ENCODE results near the gene FGF12. TPM values are rescaled to one million over a fixed set of nuclear protein-coding genes. Genes with fewer than 3 reads are reported as not detected.

Gene FGF12
- total and polyA plus RNA-seq, 2 of the 13 experiments (the other 11 are each of a cell fraction or from before 2014, with no cell fraction given), result 0.07 TPM; not detected in 1

DNA sequence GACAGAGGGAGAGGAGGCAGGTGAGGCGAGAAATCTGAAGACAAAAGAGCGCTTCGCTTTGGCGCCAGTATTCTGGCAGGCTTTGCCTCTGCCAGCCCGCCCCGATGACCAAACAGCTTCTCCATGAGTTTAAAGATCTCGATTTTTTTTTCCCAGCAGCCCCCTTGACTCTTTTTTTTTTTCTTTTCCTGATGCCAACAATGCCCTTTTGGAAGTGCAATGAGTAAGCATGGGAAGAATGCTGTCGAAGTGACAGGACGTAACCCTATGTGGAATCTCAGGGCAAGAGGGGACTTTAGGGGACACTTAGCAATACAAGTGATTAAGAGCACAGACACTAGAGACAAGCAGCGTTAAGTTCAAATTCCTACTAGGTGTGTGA lies 211.7 kb downstream of the FGF12 start (continued):
- TF ChIP-seq RAD21 (CRISPR knock-in tag; IDR thresholded peaks at IDR 0.05) (no peak), HHEX (CRISPR knock-in tag; IDR thresholded peaks at IDR 0.05) (no peak)

DNA sequence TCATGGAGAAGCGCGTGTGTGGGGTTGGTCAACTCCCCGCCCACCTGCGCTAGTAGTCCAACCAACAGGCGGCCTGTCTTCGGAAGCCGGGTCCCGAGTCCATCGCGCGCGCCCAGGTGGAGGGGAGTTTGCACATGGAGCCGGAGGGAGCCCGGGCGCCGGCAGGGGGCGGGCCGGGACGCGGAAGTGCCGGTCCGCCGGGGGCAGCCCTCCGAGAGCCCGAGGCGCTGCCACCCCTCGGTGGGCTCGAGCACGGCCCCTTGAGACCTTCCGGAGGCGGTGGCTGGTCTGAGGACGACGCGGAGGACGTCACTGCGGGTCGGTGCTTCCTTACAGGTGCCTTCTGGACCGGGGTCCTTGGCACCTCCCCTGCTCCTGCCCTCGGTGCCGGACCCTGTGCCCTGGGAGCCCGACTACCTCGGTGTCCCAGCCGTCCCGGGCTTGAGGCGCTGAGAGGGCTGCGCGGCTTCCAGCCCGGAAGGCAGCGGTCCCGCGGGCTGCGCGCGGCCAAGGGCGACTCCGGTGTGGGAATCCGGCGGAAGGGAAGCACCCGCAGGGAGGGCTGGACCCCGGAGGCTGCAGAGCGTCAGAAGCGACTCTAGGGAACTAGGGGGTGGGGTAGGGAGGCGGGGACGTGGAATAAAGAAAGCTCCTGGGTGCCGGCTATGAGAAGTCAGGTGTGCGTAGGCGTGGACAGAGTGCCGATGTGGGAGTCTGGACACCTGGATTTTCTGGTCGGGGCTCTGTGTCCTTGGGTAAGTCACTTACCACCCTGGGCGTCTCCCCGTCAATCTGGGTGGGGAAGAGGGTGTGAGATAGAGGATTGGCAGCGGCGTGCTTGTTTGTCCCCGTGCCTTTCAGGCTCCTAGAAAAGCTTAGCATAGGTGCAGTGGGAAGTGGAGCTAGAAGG lies 212.3 kb downstream of the FGF12 start:
- WGBS (ENCODE audit: low lambda C conversion rate), result 63% methylated on average over 44 of the region's 74 CpGs
- ATAC-seq, result no peak
- Histone ChIP-seq H3K9ac (ENCODE audit: insufficient read depth, low read depth, low read length) (no peak overlapping the region), H4K20me1 (ENCODE audit: insufficient read depth, low read length) (no peaks in the 10 kb centered on the region), H3K27me3 (ENCODE audit: control insufficient read depth in 1 of 2, insufficient read depth in 2 of 2, low read length in 2 of 2) (no peaks in the 10 kb centered on the region), H3K27ac (ENCODE audit: extremely low read length, insufficient read depth, low read length) (no peak overlapping the region), H2AFZ (ENCODE audit: low read length) (no peak overlapping the region), H3K9me3 (ENCODE audit: low read length) (no peaks in the 10 kb centered on the region), H3K79me2 (ENCODE audit: insufficient read depth, low read length) (no peaks in the 10 kb centered on the region), H3K4me1 (ENCODE audit: insufficient read depth, low read length) (no peaks in the 10 kb centered on the region), H3K36me3 (replicated peaks in 1 of 2; ENCODE audit: control insufficient read depth in 1 of 2, insufficient read depth in 2 of 2, low read length in 2 of 2) (no peaks in the 10 kb centered on the region), H3K4me3 (replicated peaks in 1 of 3; ENCODE audit: insufficient read depth in 1 of 3, low read depth in 2 of 3, low read length in 3 of 3) (no peak overlapping the region), H3K4me2 (ENCODE audit: low read depth, low read length) (no peak overlapping the region)
- DNase-seq (ENCODE audit: low spot score), result no peak
- in situ Hi-C loops (cut with HindIII; ENCODE audit: extremely low pct_ligation_motif_present, low pct_unique_long_range_greater_than_20kb), result no loop called here
- POLR2A ChIA-PET, result no interaction called here
- intact Hi-C loops (cut with micrococcal nuclease; ENCODE audit: unreplicated experiment), result no loop called here
- CTCF ChIA-PET (ENCODE audit: low intra/inter-chr PET ratio, low total read pairs), result no interaction called here
- no TSS peak for BruUV-seq (replicated peaks)
- no peak for FAIRE-seq
- TF ChIP-seq HES4 (CRISPR knock-in tag; IDR thresholded peaks at IDR 0.05; ENCODE audit: borderline replicate concordance), result no peak
- no peak for TF ChIP-seq HDAC2 (CRISPR knock-in tag; IDR thresholded peaks at IDR 0.05)
- no peak for TF ChIP-seq ZNF431 (CRISPR knock-in tag; IDR thresholded peaks at IDR 0.05; ENCODE audit: borderline replicate concordance, low read depth)
- no peak for TF ChIP-seq YEATS2 (CRISPR knock-in tag; IDR thresholded peaks at IDR 0.05; ENCODE audit: borderline replicate concordance)
- TF ChIP-seq SKI (IDR thresholded peaks at IDR 0.05; ENCODE audit: partially characterized antibody), result no peak
- TF ChIP-seq, protein P1, sequence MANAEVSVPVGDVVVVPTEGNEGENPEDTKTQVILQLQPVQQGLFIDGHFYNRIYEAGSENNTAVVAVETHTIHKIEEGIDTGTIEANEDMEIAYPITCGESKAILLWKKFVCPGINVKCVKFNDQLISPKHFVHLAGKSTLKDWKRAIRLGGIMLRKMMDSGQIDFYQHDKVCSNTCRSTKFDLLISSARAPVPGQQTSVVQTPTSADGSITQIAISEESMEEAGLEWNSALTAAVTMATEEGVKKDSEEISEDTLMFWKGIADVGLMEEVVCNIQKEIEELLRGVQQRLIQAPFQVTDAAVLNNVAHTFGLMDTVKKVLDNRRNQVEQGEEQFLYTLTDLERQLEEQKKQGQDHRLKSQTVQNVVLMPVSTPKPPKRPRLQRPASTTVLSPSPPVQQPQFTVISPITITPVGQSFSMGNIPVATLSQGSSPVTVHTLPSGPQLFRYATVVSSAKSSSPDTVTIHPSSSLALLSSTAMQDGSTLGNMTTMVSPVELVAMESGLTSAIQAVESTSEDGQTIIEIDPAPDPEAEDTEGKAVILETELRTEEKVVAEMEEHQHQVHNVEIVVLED (CRISPR knock-in tag; IDR thresholded peaks at IDR 0.05; ENCODE audit: borderline replicate concordance), result no peak
- no peak for TF ChIP-seq HIVEP1 (CRISPR knock-in tag; IDR thresholded peaks at IDR 0.05)
- TF ChIP-seq, protein P2, sequence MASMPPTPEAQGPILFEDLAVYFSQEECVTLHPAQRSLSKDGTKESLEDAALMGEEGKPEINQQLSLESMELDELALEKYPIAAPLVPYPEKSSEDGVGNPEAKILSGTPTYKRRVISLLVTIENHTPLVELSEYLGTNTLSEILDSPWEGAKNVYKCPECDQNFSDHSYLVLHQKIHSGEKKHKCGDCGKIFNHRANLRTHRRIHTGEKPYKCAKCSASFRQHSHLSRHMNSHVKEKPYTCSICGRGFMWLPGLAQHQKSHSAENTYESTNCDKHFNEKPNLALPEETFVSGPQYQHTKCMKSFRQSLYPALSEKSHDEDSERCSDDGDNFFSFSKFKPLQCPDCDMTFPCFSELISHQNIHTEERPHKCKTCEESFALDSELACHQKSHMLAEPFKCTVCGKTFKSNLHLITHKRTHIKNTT (CRISPR knock-in tag; IDR thresholded peaks at IDR 0.05), result no peak
- TF ChIP-seq, protein P3, sequence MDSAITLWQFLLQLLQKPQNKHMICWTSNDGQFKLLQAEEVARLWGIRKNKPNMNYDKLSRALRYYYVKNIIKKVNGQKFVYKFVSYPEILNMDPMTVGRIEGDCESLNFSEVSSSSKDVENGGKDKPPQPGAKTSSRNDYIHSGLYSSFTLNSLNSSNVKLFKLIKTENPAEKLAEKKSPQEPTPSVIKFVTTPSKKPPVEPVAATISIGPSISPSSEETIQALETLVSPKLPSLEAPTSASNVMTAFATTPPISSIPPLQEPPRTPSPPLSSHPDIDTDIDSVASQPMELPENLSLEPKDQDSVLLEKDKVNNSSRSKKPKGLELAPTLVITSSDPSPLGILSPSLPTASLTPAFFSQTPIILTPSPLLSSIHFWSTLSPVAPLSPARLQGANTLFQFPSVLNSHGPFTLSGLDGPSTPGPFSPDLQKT (CRISPR knock-in tag; IDR thresholded peaks at IDR 0.05; ENCODE audit: borderline replicate concordance), result no peak
- TF ChIP-seq, protein P4, sequence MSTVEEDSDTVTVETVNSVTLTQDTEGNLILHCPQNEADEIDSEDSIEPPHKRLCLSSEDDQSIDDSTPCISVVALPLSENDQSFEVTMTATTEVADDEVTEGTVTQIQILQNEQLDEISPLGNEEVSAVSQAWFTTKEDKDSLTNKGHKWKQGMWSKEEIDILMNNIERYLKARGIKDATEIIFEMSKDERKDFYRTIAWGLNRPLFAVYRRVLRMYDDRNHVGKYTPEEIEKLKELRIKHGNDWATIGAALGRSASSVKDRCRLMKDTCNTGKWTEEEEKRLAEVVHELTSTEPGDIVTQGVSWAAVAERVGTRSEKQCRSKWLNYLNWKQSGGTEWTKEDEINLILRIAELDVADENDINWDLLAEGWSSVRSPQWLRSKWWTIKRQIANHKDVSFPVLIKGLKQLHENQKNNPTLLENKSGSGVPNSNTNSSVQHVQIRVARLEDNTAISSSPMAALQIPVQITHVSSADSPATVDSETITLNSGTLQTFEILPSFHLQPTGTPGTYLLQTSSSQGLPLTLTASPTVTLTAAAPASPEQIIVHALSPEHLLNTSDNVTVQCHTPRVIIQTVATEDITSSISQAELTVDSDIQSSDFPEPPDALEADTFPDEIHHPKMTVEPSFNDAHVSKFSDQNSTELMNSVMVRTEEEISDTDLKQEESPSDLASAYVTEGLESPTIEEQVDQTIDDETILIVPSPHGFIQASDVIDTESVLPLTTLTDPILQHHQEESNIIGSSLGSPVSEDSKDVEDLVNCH (CRISPR knock-in tag; IDR thresholded peaks at IDR 0.05), result no peak
- TF ChIP-seq ZNF17 (CRISPR knock-in tag; IDR thresholded peaks at IDR 0.05), result no peak
- TF ChIP-seq, protein P5, sequence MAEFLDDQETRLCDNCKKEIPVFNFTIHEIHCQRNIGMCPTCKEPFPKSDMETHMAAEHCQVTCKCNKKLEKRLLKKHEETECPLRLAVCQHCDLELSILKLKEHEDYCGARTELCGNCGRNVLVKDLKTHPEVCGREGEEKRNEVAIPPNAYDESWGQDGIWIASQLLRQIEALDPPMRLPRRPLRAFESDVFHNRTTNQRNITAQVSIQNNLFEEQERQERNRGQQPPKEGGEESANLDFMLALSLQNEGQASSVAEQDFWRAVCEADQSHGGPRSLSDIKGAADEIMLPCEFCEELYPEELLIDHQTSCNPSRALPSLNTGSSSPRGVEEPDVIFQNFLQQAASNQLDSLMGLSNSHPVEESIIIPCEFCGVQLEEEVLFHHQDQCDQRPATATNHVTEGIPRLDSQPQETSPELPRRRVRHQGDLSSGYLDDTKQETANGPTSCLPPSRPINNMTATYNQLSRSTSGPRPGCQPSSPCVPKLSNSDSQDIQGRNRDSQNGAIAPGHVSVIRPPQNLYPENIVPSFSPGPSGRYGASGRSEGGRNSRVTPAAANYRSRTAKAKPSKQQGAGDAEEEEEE (CRISPR knock-in tag; IDR thresholded peaks at IDR 0.05; ENCODE audit: borderline replicate concordance), result no peak

All from HepG2 (cell line).